ENCODE results near the gene SNX27. TPM values are rescaled to one million over a fixed set of nuclear protein-coding genes. Genes with fewer than 3 reads are reported as not detected.

Gene SNX27
- total RNA-seq, 1 donor from 2014 or later: 21.0 TPM

GRCh38 chr1:151701515-151701914, 89.7 kb downstream of the SNX27 start:
- DNase-seq (ENCODE audit: extremely low read depth, low read depth, low spot score): no peak

- DNase-seq (ENCODE audit: extremely low read depth, low read depth, low spot score): no peak
Observed at GRCh38 chr1:151702936-151703335, 91.1 kb downstream of the SNX27 start.

- DNase-seq (ENCODE audit: extremely low read depth, low read depth, low spot score): no peak
Observed at GRCh38 chr1:151703813-151704212, 92.0 kb downstream of the SNX27 start.

- DNase-seq (ENCODE audit: extremely low read depth, low read depth, low spot score): no peak
Observed at GRCh38 chr1:151704246-151704645, 92.4 kb downstream of the SNX27 start.

GRCh38 chr1:151705146-151705545, 93.3 kb downstream of the SNX27 start:
- DNase-seq (ENCODE audit: extremely low read depth, low read depth, low spot score): no peak

DNA sequence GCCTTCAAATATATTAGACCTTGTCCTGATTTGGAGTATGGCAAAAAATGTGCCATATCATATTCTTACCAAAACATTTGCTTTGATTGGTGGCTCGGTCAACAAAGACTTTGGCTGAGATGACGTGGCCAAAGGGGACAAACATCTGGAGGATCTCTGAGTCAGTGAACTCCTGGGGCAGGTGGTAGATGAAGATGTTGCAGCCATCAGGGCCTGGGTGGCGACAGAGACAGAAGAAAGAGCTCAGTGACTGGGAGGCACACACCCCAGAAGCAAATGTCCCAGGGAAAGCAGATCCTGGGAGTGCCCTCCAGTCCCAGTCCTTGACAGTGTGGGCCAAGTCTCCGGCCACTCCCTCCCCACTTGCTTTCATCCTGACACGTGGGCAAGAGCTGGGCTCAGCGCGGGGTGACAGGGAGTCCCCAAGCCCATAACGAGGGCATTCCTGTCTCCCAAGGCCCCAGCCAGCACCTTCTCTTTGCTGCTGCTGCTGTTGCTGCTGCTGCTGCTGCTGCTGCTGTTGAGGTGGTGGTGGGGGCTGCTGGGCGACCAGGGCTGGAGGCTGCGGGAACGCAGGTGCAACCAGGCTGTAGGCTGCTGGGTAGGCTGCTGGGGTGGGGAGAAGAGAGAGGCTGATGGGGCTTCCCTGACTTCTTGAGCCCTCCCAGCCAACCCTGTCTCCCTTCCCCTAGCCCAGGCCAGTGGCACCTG, 94.1 kb downstream of the SNX27 start:
- no peak for DNase-seq (ENCODE audit: extremely low read depth, low read depth, low spot score)

GRCh38 chr1:151706464-151707415, 94.9 kb downstream of the SNX27 start:
- no peak for DNase-seq (ENCODE audit: extremely low read depth, low read depth, low spot score)

DNA sequence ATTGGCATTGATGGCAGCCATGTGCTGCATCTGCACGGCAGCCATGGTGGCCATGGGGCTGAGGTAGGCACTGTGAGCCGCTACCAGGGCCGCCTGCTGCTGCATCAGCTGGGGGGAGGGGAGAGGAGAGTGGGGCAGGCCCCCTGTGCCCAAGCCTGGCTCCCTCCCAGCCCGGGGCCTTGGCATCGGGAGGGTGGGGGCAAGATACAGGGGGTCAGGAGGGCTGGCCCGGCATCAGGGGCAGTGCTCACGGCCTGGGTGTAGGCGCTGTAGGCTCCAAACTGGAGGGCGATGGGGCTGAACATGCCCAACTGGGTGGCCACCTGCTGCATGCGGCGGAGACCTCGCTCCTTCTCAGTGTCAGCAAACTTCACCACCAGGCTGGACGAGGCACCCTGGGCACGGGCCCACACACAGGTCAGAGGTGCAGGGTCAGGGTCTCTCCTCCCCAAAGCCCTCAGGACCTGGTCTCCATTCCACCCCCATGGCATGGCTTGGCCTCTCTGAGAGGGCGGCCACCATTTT, 95.8 kb downstream of the SNX27 start:
- no peak for DNase-seq (ENCODE audit: extremely low read depth, low read depth, low spot score)

GRCh38 chr1:151708891-151709290, 97.0 kb downstream of the SNX27 start:
- no peak for DNase-seq (ENCODE audit: extremely low read depth, low read depth, low spot score)

DNA sequence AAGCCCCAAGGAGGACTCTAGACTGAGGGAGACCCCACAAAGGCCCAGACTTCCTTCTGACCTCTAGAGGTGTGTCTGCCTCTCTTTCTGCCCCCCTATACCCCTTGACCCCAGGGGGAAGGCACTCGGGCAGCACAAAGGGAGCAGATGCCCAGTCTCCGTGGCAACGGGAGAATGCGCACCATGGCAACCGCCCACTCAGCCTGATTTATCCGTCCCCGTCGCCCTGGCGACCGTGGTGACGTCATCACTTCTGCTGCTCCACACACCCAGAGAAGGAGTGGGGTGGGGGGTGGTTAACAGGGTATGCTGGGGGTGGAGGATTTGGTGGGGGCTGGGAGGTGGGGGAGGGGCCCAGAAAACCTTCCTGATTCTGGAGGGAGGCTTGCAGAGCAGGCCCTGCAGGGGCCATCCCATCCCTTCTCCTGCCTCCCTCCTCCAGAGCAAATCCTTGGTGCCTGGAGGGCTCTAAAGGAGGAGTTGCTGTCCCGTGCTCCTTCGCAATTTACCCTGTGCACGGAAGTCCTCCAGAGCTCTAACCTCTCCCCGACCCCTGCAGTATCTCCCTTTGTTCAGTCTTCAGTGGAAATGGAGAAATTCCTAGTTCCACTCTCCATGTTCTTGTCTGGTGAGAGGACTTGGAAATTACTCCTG, 98.5 kb downstream of the SNX27 start:
- DNase-seq (ENCODE audit: extremely low read depth, low read depth, low spot score): no peak

- DNase-seq (ENCODE audit: extremely low read depth, low read depth, low spot score): no peak
Observed at GRCh38 chr1:151711044-151711800, 99.4 kb downstream of the SNX27 start.

DNA sequence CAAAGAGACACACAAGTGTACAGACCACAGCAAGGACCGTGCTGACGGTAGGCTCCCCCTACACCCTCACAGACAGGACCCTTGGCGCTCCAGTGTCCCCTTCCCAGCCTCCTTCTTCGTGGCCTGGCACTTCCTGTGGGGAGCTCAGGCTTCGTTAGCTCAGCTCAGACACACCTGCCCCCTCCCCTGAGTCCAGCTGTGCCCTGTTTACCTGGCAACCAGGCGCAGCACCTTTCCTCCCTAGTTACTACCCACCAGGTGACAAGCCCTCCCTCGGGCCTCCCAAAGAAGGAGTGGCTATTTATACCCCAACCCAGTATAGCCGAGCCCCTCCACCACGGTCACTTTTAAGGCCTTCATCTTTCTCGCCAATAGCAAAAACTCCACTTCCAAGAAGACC, 100.1 kb downstream of the SNX27 start:
- no peak for DNase-seq (ENCODE audit: extremely low read depth, low read depth, low spot score)

DNA sequence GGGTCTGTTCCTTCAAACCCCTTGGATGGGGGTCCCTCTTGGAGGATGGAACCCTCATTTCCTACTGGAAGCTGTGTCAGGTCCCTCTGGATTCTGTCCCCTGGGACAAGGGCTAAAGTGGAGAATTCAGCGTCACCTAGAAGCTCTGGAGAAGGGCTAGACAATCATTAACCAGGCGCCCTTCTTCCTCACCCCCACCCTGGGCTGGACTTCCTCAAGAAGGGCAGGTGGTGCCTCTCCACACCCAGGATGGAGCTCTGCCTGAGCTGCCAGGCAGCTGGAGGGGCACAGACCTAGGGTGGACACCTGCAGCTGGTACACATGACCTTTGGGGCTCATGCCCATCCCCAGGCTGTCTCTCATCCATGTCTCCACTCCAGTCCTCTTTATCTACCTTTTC, 101.2 kb downstream of the SNX27 start:
- no peak for DNase-seq (ENCODE audit: extremely low read depth, low read depth, low spot score)

DNA sequence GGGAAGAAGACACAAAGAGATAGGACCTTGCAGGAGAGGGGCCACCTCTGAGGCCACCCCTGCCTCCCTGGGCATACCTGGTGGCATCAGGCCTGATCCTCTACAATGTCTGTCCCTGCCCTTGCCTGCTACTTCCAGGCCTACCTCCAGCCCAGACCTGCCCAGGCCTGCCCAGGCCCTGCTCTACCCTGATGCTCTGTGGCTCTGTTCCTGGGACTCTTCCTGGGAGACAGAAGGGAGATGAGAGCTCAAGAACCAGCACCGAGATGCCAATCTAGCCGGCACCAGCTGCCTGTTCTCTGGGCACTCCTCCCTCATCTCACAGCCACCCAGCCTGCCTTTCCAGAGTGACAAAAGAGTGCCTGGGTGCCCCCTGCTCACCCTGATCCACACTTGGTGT, 102.0 kb downstream of the SNX27 start:
- DNase-seq (ENCODE audit: extremely low read depth, low read depth, low spot score): no peak

DNA sequence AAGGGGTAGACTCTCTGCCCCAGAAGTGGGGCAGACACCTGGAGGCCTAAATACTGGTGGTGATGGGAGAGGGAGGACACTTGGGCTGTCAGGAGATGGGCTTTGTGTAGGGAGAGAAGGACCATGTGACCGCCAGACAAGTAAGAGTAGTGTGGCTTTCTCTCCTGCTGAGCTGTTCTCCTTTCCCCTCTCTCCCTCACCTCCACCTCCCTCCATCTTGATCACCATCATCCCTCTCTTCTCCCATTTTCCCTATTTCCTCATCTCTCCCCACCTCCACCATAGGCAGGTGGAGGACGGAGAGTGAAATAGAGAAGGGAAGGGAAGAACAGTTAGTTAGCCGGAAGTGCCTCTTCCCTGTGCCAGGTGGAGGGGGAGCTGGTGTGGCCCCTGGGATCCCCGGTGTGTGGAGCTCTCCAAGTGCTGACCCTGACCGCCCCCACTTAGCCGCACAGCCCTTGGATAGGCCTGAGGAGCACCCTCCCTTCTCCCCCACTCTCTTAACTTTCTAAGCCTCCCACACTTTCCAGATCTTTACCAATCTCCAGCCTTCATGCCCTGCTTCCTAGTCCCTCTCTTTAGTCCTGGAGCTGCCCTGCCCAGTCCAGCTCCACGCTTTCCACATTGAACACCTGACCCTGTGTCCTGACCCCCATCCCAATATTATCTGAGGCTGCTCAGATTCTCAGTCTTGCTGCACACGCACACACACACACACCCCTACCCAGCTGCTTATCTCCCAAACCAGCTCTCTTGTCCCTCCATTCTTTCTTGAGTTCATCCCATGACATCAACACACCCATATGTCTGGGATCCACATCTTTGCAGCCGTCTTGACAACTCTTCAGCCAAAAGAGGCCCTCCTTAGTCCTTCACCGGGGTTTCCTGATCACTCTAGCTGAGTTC, 103.2 kb downstream of the SNX27 start:
- no peak for DNase-seq (ENCODE audit: extremely low read depth, low read depth, low spot score)

DNA sequence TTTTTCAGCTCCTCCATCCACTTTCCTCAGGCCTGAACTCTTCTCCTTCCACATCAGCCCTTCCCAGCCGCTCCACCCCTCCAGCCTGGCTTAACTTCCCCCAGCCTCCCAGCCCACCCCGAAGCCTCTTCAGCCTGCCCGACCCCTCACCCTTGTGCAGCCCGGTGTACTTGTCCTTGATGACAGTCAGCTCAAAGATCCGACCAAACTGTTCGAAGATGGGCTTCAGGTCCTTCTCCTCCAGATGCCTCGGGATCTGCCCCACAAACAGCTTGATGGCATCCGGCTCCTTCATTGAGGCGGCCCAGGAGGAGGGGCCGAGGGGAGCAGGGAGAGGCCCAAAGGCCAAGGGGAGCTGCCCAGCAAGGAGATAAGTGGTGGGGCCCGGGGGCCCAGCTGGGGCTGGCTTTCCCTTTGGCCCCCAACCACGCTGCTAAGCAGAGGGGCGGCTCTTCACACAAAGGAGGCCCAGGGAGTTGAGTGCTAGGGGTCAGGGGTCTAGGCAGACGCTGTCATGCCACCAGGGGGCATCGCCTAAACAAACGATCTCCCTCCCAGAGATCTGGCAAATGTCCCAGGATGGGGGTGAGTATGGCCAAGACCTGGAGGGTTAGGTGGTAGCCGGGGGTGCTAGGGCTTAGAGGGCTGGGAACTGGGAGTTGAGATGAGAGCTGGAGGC, 104.0 kb downstream of the SNX27 start:
- no peak for DNase-seq (ENCODE audit: extremely low read depth, low read depth, low spot score)

DNA sequence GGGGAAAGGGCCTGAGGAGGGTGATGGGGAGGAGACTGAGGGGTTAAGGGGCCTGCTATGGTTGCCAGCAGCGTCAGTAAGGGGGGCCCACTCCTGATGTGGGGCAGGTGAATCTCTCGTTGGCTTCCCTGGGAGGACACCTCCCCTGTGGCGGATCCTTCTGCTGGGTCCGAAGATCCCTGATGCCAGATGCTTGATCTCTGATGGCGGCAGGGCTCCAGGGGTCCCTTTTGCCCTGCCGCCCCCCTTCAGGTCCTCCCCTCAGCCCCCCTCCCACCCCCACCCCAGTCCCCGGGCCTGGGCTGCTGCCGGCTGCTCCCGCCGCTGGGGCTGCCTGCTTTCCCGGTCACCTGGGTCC, 104.5 kb downstream of the SNX27 start:
- DNase-seq (ENCODE audit: extremely low read depth, low read depth, low spot score): no peak

- DNase-seq (ENCODE audit: extremely low read depth, low read depth, low spot score): no peak
Observed at GRCh38 chr1:151716771-151717631, 105.2 kb downstream of the SNX27 start, which contains the start of gene CELF3. Gene CELF3, minus strand, starts transcription at chr1:151716803. Its CDS starts 783 bp downstream, at chr1:151716020.
